C4-2B (cell line): Measurements from ENCODE around the gene KLRG1.

Experiments
- H3K27ac ChIP-seq: fragments of 450-650 bp; 2 replicates; pipeline ENCODE4 v1.5.1; 2017
- ZFX ChIP-seq: fragments of 450-650 bp; IDR thresholded peaks from 2 replicates; pipeline ENCODE4 v1.6.1; 2017
- TF ChIP-seq, protein P1 (sequence below): fragments of 450-650 bp; conservative IDR thresholded peaks from 2 replicates; pipeline ENCODE4 v1.5.1; 2017; ENCODE audit warnings: mild to moderate bottlenecking

KLRG1 gene

DNA sequence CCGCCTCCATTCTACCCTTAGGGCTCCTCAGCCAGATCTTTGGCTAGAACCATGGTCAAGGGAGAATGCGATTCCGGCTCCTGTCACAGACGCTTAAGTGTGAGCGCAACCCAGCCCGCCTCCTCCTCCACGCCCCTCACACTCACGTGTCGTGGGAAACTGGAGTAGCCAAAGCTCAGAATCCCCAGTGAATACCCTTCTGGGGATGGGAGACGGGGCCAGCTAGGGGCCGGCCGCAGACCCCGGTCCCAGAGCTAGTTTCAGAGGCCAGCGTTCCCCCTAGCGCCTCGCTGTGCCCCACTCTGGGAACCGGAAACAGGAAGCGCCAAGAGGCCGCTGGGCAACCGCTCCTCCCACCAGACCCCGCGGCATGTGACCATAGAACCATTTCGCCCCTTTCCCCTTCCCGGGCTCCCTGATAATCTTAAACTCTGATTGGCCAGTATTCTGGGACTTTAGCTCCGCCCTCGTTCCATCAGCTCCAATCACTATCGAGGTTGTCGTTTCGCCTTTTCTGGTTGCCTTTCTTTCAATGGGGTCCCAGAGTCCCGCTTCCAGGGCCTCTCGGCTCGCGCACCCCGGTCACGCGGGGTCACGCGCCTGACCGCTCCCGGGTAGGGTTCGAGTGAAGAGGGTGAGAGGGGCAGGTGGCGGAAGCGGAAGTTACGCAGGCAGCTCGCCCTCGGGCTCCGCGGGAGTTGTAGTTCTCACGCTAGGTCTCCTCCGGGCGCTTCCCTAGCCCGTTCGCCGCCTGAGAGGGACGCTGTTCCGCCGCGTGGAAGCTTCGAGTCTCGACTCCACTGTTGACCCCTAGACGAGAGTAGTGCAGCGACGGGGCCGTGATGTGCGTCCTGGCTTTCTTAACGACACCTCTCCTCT lies 39.8 kb upstream of the KLRG1 start, which contains the start of gene M6PR:
M6PR (minus strand) TSS at position 304 of the 879 bp plus-strand sequence. CDS start 3,241 bp downstream, outside the sequence.
- TF ChIP-seq, protein P1, sequence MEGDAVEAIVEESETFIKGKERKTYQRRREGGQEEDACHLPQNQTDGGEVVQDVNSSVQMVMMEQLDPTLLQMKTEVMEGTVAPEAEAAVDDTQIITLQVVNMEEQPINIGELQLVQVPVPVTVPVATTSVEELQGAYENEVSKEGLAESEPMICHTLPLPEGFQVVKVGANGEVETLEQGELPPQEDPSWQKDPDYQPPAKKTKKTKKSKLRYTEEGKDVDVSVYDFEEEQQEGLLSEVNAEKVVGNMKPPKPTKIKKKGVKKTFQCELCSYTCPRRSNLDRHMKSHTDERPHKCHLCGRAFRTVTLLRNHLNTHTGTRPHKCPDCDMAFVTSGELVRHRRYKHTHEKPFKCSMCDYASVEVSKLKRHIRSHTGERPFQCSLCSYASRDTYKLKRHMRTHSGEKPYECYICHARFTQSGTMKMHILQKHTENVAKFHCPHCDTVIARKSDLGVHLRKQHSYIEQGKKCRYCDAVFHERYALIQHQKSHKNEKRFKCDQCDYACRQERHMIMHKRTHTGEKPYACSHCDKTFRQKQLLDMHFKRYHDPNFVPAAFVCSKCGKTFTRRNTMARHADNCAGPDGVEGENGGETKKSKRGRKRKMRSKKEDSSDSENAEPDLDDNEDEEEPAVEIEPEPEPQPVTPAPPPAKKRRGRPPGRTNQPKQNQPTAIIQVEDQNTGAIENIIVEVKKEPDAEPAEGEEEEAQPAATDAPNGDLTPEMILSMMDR = peak; percentile 78
- no peak for TF ChIP-seq ZFX
- H3K27ac ChIP-seq = peak within 1 kb of the TSS; percentile 86

DNA sequence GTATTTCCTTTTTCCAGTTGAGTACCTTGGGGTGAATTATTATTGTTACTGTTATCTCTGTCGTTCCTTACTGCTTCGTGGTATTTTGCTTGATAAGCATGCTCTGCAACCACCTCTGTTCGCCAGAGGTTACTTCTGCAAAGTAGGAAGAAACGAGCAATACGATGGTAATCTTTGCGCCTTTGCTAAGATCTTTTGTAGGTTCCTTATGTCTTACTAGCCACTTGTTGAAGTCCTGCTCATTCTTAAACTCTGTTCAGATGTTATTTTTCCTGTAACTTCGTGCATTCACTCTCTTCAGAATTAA lies 39.2 kb upstream of the KLRG1 start:
- no peak for TF ChIP-seq ZFX
- TF ChIP-seq, protein P1 = peak; percentile 53
- H3K27ac ChIP-seq = peak overlapping the region; percentile 86

DNA sequence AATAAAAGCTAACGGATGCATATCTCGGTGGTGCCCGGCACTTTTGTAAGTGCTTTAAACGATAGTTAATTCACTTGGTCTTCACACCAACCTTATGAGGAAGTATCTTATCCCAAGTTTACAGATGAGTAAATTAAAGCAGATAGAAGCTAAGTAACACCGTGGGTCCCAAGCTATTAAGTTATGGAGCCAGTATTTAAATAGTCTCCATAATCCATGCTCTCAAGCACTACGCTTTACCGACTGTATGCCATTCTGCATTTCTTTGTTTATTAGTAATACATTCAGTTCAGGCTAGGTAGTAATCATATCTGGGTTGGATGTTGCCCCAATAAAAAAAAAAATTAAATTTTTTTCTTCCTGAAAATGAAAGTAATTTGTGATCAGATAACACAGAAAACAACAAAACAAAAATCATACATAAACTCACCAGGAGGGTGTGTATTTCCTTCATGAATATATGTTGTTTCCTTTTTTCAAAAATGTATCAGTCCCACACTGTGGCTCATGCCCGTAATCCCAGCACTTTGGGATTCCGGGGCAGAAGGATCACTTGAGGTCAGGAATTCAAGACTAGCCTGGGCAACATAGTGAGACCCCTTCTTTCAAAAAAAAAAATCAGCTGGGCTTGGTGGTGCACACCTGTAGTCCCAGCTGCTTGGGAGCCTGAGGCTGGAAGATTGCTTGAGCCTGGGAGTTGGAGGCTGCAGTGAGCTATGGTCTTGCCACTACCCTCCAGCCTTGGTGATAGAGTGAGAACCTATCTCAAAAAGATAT lies 38.5 kb upstream of the KLRG1 start:
- TF ChIP-seq, protein P1 = no peak
- no peak for TF ChIP-seq ZFX
- H3K27ac ChIP-seq = no peak overlapping the region; the same call in 1 of the 2 replicates

DNA sequence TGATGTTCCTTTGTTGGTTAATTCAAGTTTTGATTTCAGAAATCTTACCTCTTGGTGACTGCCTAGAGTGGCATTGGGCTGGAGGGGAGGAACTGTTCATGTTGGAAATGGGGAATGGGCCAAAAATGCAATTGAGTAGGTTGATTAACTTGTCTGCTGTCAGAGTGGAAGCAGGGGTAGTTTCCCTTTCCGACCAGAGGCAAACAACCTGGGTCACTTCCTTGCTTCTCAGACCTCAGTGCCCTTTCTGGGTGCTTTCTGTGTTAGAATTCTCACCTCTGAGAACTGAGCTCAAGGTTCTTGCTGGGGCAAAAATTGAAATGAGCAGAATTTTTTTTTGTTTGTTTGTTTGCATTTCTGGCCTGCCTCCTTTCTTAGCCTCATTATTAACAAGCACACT lies 37.6 kb upstream of the KLRG1 start:
- no peak overlapping the region for H3K27ac ChIP-seq
- no peak for TF ChIP-seq ZFX
- TF ChIP-seq, protein P1 = no peak

DNA sequence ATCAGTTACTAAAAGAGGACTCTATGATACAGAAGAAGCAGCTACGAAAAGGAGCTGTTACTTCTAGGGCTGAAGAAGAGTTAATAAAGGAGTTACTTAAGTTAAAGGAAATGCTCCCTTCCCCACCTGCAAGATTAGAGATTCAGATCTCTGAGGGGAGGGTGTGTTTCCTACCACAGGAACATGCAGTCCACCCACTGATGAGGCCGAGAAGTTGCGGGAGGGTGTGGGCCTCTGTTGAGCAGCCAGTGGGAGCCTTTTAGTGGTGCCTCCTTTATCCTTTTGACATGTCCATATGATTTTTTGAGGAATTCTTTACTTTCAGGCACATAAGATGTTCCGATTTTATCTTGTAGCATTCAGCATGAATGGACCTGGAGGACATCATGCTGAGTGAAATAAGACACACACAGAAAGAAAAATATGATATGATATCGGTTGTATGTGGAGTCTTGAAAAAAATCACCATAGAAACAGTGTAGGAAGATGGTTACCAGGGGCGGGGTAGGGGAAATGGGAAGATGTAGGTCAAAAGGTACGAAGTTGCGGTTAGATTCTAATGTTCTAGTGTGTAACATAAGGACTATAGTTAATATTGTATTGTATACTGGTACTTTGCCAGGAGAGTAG lies 35.5 kb upstream of the KLRG1 start:
- no peak overlapping the region for H3K27ac ChIP-seq
- no peak for TF ChIP-seq ZFX
- TF ChIP-seq, protein P1 = no peak

DNA sequence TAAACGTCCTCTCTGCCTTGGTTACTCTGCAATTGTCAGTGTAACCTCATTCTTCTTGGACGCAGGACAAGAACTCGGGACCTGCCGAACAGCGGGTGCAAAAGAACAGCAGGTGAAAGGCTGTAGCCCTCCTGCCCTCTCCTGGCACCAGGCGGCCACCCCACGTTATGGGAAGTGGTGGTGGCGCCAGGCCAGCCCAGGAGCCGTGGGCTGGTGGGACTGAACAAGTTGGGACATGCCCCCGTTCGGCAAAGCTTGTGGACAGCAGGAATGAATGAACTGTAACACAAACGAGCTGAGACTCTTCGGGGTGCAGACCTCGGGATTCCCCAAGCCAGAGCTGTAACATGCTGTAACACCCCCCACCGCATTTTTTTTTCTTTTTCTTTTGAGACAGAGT lies 33.3 kb upstream of the KLRG1 start:
- H3K27ac ChIP-seq = no peak overlapping the region
- TF ChIP-seq, protein P1 = no peak
- TF ChIP-seq ZFX = no peak
